ENCODE measurements around the gene C3orf20.

- no peak for TF ChIP-seq MXI1 (conservative IDR thresholded peaks at IDR 0.05; ENCODE audit: poor library complexity, severe bottlenecking)
- no peak for TF ChIP-seq EZH2 (IDR thresholded peaks at IDR 0.05; ENCODE audit: borderline replicate concordance, insufficient read depth, low read length, poor library complexity, severe bottlenecking)
- TF ChIP-seq POLR2AphosphoS5 (IDR thresholded peaks at IDR 0.05): no peak
- TF ChIP-seq SMC3 (conservative IDR thresholded peaks at IDR 0.05; ENCODE audit: poor library complexity): no peak
- no peak for TF ChIP-seq CTCF (IDR thresholded peaks at IDR 0.05; ENCODE audit: poor library complexity, severe bottlenecking)
- no peak for TF ChIP-seq REST (IDR thresholded peaks at IDR 0.05; ENCODE audit: borderline replicate concordance)
- no peak for TF ChIP-seq RAD21 (conservative IDR thresholded peaks at IDR 0.05)
- TF ChIP-seq TAF1 (IDR thresholded peaks at IDR 0.05; ENCODE audit: low read depth): no peak
Observed at GRCh38 chr3:14741510-14741909, 66.6 kb downstream of the C3orf20 start.

Data from neural cell (in vitro differentiated cells).